HG02885 (cell line): Measurements from ENCODE around the gene RPRD2.

Experiments
- ATAC-seq: cut with Tn5 transposase; IDR thresholded peaks from one replicate; pipeline ENCODE4 v1.9.1; 2021; ENCODE audit warnings: mild to moderate bottlenecking; ENCODE audit not compliant: unreplicated experiment, poor library complexity

Gene RPRD2

DNA sequence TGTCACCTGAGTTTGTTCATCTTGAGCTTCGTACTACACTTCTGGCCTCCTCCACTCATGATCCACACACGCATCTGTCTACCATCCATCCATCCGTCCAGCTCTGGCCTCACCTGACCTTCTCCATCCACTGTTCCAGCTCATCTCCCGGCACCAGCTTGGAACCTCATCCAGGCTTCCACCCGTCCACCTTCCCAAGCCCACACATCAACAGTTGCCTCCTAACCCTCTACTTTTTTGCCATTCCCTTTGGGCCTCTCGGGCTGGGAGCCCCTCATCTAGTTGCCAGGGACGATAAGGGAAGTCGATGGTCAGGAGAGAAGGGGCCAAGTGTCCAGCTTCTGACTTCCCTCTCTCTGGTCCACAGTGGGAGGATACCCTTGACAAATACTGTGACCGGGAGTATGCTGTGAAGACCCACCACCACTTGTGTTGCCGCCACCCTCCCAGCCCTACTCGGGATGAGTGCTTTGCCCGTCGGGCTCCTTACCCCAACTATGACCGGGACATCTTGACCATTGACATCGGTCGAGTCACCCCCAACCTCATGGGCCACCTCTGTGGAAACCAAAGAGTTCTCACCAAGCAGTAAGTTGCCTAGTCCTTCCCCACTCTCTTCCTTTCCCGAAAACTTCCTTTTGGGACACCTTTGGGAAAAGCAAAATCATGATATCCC is 148.2 kb downstream of the RPRD2 start:
- ATAC-seq = no peak

DNA sequence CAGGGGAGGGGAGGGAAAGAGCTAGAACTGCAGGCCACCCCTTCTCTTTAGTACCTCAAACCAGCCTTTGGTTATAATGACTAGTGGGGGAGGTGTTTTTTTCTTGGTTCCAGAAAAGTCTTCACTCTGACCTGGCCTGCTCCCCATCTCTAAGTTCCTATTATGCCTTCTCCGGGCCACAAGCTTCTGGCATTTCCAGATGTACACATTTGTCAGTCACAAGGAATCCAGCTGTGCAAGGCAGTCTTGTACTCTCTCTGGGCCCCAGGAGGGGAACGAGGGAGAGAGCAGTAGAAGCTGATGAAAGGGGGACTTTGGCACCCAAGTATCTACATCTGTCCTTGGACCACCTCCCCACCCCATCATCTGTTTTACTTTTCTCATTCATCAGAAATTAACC is 148.9 kb downstream of the RPRD2 start:
- no peak for ATAC-seq

DNA sequence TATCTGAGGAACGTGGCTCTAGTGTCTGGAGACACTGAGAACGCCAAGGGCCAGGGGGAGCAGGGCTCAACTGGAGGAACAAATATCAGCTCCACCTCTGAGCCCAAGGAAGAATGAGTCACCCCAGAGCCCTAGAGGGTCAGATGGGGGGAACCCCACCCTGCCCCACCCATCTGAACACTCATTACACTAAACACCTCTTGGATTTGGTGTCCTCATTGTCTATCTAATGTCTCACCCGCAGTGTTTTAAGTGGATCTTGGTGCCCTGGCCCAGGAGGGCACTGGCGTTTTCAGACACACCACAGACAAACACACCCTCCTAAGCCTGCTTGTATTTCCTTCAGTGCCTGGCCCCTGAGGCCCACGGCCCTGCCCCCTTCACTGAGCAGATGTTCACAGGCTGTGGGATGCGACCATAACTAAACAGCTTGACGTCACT is 149.4 kb downstream of the RPRD2 start:
- no peak for ATAC-seq

DNA sequence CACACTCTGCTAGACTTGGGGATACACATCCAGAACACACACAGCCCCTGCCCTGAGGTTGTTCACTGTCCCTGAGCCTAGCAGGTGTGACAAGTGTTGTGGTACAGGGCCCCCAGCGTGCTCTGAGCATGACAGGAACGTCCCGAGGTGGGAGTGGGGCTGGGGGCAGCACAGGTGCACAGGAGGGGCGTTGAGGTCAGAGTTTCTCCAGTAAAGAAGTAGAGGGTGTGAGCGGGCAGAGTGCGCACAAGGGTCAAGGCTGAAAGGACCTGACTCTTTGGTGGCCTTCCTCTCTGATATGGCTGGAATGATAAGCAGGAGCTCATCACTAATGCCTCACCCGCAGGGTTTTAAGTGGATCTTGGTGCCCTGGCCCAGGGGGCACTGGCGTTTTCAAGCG is 150.3 kb downstream of the RPRD2 start:
- no peak for ATAC-seq

DNA sequence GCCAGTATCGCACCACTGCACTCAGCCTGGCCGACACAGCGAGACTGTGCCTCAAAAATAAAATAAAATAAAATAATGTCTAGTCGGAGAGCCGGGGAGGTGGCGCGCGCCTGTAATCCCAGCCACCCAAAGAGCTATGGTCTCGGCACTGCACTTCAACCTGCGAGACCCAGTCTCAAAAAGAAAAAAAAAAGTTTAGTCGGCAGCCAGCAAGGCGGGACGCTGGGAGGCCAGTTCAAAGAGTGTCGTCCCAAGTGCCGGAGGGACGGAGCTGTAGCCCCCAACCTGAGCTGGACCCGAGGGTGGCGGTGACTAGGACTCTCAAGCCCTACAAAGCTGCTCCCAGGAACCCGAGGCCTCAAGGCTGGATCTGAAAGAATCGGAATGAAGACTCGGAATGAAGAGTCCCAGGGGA is 151.0 kb downstream of the RPRD2 start:
- ATAC-seq = no peak

DNA sequence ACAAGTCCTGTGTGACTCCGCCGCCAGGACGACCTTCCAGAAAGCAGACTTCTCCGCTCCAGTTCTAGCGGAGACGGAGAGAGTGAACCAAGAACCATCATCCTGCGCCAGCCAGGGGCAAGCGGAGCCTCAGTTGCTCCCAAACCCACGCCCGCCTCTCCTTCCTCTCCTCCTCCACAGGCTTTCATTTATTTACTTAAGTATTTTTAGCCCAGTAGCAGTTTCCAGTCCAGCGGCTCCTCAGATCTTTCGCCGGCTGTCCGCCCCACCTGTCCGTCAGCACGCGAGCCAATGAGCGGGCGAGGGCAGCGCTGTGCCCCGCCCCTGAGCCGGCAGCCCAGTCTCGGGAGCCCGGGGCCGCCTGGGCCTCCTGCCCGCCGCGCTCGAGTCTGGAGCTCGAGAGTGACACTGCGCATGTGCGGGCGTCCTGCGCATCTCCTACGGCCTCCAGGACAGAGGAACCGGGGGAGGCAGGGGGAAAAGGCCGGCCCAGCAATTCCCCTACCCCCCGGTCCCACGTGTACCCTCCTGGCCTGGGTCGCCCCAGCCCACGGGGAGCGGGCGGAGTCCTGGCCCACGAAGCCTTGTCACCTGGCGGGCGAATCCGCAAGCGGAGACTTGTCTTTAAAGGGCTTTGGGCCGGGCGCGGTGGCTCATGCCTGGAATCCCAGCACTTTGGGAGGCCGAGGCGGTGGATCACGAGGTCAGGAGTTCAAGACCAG is 151.5 kb downstream of the RPRD2 start, which contains the start of gene FALEC:
Gene FALEC (plus strand): TSS at position 425 of the 722 bp plus-strand sequence.
- peak; percentile 98 for ATAC-seq

DNA sequence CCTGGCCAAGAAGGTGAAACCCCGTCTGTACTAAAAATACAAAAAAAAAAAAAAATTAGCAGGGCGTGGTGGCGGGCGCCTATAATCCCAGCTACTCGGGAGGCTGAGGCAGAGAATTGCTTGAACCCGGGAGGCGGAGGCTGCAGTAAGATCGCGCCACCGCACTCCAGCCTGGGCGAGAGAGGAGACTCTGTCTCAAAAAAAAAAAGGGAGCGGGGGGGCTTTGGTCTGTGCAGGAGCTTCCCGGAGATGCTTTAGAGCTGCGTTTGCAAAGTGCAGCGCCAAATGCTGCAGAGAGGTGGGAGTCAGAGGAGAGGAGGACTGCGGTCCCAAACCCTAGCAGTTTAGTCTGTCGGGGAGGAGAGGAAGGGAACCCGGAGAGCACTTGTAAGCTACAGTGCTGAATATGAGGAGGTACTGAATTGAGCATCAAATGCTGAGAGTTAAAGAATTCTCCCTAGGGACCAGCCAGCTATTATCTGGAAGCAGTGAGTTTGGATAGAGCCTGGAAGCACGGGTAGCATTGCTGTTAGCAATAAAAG is 152.2 kb downstream of the RPRD2 start:
- ATAC-seq = no peak

DNA sequence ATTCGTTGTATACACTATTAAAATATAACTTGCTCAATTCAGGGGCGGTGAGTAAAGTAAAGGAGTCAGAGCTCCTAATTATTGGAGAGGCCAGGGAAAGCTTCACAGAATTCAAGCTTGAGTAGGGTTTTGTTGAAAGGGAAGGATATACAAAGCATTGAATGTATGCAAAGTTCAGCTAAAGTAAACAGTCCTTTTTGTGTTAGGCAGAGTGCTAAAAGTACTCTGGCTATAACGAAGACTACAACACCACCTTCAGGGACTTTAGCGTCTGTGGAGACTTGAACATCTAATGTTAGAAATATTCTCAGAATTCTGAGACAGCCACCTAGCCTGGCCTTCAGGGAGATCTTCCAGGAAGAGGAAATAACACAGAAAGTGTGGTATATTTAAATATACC is 152.7 kb downstream of the RPRD2 start:
- no peak for ATAC-seq

DNA sequence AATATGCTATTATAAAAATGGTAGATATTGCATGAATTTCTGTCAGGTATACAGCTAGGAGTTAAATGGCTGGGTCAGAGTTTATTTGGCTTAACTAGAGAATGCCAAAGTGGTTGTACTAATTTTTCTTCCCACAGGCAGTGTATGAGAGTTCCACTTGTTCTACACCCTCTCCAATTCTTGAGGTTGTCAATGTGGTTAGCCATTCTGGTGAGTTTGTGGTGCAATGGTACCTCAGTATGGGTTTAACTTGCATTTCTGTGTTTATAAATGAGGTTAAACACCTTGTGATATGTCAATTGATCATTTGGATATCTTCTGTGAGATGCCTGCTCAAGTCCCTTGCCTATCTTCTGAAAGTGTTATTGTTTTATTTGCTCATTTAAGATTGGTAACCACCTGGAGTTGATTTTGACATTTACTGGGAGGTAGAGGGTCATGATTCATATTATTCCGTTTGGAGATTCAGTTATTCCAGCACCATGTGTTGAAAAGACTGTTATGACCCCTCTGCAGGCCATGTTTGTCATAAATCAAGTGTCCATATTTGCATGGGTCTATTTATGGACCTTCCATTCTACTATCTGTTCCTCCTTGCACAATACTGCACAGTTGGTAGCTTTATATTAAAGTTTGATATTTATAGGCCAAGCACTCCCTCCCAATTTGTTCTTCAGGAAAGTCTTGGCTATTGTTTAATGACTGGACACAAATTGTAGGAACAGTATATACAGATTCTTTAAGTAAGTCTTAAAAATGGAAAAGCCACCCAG is 157.4 kb downstream of the RPRD2 start:
- no peak for ATAC-seq

DNA sequence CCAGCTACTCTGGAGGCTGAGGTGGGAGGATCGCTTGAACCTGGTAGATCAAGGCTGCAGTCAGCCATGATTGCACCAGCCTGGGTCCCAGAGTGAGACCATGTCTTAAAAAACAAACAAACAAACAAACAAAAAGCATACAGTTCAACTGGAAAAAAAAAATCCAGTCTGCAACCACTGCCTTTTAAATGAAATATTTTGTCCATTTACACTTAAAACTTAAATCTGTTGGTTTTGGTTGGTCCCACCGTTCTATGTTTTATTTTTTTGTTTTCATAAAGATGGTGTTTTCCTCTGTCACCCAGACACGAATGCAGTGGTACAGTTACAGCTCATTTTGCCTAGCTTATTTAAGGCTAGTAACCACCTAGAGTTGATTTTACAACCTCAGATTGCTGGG is 161.4 kb downstream of the RPRD2 start:
- no peak for ATAC-seq
